K562 (cell line): ENCODE results near the gene SLC27A6. TPM values are rescaled to one million over a fixed set of nuclear protein-coding genes. Genes with fewer than 3 reads are reported as not detected.

Experiments used
- EWSR1 ChIP-seq: fragments of 450-650 bp; IDR thresholded peaks from 2 replicates; pipeline ENCODE4 v1.6.1; 2018; ENCODE audit warnings: borderline replicate concordance, mild to moderate bottlenecking, low read depth, moderate library complexity; ENCODE audit not compliant: partially characterized antibody
- FOS ChIP-seq: IDR thresholded peaks from 3 replicates; pipeline ENCODE4 v1.6.1; 2011; ENCODE audit not compliant: insufficient read length; ENCODE audit errors: extremely low read depth
- ZFP30 ChIP-seq: fragments of 250-450 bp; sonication (Bioruptor Pico); IDR thresholded peaks from 2 replicates; pipeline ENCODE4 v1.8.0; 2022; ENCODE audit warnings: moderate library complexity, mild to moderate bottlenecking, inconsistent platforms, borderline replicate concordance
- polyA plus RNA-seq, 8 experiments: library from polyadenylated mRNA; depleted of rRNA in 4 of 8; stranded (reverse) in 5 of 8; unstranded in 3 of 8; fragments of >200 nt; fragmentation: Nextera tagmentation in 2 of 8; fragmentation: Illumina TruSeq in 1 of 8; extraction: Ambion mirVana in 2 of 8; extraction: Trizol in 1 of 8; gene quantifications; 2 replicates each; pipeline versions ENCODE4 v1.2.1 to v1.2.3, GENCODE V29; 2011 to 2014; ENCODE audit warnings: inconsistent platforms in 1 of 8, missing spikeins in 1 of 8
- total RNA-seq, 7 experiments: library from RNA; depleted of rRNA in 6 of 7; stranded (reverse); fragments of >200 nt in 6 of 7; fragmentation: Illumina TruSeq in 2 of 7; extraction: Trizol in 2 of 7; gene quantifications; 2 replicates each; pipeline versions ENCODE4 v1.2.1 to v1.2.3, GENCODE V29; 2011 to 2021; ENCODE audit warnings: low replicate concordance in 1 of 7
- TF ChIP-seq, protein P1 (sequence below), 2 experiments: fragments of 450-650 bp in 1 of 2; sonication (generic) in 1 of 2; formaldehyde crosslinking in 1 of 2; IDR thresholded peaks; 2 replicates each; pipeline versions ENCODE4 v1.7.1 to v1.9.0; 2016 to 2022; ENCODE audit warnings: inconsistent platforms in 1 of 2, mild to moderate bottlenecking in 1 of 2, missing genetic modification reagents in 1 of 2

SLC27A6 gene
- total and polyA plus RNA-seq, 9 of the 15 experiments (the other 6 are each of a cell fraction or from before 2014, with no cell fraction given): 0.56 to 1.9 (median 1.2) TPM

DNA sequence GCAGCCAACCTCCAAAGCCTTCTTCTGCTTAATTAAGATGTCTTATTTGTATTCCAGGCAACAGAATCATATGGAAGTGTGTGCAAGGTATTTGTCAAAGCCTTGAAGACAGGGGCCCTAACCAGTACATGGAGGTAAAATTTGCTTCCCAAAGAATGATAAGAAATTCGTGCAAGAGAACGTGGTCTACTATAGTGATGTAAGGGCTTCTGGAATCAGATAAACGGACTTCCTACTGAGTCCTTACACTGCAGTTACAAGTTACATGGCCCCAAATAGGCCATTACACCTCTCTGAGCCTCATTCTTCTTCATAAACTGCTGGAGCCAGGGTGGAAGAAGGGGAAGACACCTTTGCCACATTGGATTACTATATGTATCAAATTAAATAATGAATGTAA is 113.4 kb downstream of the SLC27A6 start (continued):
- TF ChIP-seq, protein P1, sequence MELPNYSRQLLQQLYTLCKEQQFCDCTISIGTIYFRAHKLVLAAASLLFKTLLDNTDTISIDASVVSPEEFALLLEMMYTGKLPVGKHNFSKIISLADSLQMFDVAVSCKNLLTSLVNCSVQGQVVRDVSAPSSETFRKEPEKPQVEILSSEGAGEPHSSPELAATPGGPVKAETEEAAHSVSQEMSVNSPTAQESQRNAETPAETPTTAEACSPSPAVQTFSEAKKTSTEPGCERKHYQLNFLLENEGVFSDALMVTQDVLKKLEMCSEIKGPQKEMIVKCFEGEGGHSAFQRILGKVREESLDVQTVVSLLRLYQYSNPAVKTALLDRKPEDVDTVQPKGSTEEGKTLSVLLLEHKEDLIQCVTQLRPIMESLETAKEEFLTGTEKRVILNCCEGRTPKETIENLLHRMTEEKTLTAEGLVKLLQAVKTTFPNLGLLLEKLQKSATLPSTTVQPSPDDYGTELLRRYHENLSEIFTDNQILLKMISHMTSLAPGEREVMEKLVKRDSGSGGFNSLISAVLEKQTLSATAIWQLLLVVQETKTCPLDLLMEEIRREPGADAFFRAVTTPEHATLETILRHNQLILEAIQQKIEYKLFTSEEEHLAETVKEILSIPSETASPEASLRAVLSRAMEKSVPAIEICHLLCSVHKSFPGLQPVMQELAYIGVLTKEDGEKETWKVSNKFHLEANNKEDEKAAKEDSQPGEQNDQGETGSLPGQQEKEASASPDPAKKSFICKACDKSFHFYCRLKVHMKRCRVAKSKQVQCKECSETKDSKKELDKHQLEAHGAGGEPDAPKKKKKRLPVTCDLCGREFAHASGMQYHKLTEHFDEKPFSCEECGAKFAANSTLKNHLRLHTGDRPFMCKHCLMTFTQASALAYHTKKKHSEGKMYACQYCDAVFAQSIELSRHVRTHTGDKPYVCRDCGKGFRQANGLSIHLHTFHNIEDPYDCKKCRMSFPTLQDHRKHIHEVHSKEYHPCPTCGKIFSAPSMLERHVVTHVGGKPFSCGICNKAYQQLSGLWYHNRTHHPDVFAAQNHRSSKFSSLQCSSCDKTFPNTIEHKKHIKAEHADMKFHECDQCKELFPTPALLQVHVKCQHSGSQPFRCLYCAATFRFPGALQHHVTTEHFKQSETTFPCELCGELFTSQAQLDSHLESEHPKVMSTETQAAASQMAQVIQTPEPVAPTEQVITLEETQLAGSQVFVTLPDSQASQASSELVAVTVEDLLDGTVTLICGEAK (IDR thresholded peaks at IDR 0.05): no peak
- TF ChIP-seq, protein P1 (CRISPR knock-in tag; IDR thresholded peaks at IDR 0.05): no peak
- TF ChIP-seq ZFP30 (CRISPR knock-in tag): no peak
- TF ChIP-seq EWSR1: no peak
- TF ChIP-seq FOS: no peak
